G401 (cell line): Measurements from ENCODE around the gene SETMAR. TPM values are rescaled to one million over a fixed set of nuclear protein-coding genes. Genes with fewer than 3 reads are reported as not detected.
A peak's percentile ranks its signal among the peaks of the same experiment; 100 is the strongest.
"Not testable (repeated sequence)": the region's sequence is repeated elsewhere in the genome, so short reads cannot be mapped to it uniquely, and the experiment has no call there.

Experiments used
- DNase-seq: peaks from one replicate; pipeline ENCODE4 v3.0.0-alpha.2; 2015; ENCODE audit warnings: low spot score
- in situ Hi-C: cut with HindIII; loops from 2 replicates; pipeline ENCODE4 v1.10.0; 2016; ENCODE audit warnings: low sequenced_read_pairs, mixed read lengths
- total RNA-seq: library from RNA; depleted of rRNA; stranded (reverse); fragments of >200 nt; shearing (Covaris generic); gene quantifications from 2 replicates; pipeline ENCODE4 v1.2.3, GENCODE V29; 2014

The SETMAR gene
- total RNA-seq, 1 experiment from 2014 or later: 25.0 TPM

DNA sequence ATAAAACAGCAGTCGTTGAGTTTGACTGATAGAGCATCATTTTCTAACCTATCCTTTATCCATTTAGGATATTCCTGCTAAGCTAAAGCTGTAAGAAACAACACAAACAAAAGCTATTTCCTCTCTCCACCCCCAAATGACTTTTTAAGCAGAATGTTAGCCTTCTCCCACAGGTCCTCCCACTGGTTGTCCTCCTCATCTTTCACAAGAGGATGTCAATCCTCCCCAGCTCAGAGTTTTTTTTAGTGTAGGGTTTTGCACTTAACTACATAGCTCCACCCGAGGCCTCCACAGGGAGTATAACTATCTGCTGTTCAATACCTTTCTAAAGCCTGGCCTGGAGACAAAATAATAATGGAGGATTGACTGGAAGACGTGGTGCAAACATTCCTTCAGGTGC lies 7.8 kb downstream of the SETMAR start:
- in situ Hi-C loops: no loop called here
- DNase-seq: no peak

DNA sequence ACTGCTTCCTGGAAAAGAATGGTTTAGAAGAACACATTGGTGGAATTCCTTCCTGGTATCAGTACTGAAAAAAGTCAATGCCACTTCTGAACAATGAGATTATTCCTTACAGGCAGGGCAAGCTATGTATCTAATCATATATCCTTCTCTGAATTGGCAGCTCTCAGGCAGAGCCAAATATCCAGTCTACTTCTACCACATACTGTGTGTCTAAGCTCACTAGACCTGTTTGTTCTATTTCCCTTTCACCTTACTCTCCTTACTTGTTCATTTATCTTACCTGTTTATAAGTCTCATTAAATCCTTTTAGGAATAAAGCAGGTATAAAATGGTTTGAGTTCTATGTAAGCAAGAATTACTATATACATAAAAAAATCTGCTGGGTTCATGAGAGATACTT lies 8.3 kb downstream of the SETMAR start:
- no peak for DNase-seq
- in situ Hi-C loops: no loop called here

DNA sequence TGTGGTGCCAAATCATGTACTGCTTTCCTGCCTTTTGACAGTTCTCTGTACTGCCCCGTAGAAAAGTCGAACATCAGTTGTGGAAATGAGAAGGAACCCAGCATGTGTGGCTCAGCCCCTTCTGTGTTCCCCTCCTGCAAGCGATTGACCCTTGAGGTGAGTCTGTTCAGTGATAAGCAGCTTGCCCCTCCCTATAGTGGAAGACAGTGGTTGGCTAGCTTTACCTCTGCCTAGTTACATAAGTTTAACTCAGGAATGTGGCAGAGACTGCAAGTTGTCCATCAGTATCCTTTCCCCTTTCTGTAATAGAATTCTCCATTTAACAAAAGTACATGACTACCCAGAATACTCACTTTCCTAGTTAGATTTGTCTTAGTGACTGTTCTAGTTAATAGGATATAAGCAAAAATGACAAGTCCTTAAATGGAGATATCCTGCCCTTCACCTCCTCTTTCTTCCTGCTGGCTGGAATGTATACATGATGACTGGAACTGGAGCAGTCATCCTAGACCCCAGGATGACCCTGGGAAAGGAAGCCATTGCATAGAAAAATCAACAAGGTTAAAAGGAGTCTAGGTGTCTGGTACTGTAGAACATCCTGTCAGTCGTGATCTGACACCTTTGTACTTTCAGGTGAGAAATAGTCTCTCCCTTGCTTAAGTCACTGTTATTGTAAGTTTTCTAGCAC lies 10.6 kb downstream of the SETMAR start:
- no peak for DNase-seq
- in situ Hi-C loops: no loop called here

DNA sequence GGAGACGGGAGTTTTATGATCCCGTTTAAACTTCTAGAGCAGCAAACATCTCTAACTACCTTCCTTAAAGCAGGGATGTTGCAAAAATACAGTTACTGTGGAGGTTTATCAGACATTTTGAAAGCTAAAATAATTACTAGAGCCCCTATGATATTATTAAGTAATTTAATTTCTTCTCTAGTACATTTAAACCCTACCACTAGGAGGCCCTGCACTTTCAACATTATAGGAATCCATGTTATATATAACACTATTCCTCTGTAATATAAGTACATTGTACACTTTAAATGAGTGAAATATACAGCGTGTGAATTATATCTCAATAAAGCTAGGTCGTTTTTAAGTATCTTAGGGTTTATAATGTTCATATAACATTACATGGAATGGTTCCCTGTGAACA lies 11.5 kb downstream of the SETMAR start:
- DNase-seq: no peak
- in situ Hi-C loops: no loop called here

DNA sequence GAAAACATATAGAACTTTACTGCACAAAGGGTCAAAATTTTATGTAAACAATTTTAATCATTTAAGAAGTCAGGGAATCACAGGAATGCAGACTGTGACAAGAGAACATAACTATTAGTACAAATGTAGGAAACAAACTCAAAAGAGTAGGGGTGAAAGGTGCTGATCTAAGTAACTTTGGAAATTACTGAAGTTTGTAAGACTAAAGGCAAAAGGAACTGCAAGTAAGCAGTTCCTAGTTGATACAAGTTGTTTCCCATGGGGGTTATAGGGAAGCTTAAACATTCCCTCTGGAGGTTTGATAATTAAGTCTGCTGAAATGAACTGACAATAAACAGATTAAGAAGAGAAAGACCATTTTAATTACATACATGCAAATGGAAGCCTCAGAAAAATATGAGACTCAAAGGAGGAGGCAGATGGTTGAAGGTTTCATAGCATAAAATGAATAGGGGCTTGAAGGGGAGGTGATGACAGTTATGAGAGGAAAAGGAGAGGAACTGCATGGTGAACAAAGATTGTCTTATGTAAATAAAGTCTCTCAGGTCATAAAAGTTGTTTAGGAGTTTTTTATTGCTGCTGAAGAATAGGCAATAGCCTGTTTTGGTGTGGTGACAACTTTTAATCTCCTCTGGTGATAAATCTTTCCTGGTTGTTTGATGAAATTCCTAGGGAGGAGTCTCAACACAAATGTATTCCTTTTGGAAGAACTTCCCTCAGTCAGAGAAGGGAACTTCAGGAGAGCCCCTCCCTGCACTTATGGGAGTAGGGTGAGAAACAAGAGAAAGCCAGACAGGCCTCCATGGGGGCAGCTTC lies 17.1 kb downstream of the SETMAR start:
- in situ Hi-C loops: no loop called here
- no peak for DNase-seq

DNA sequence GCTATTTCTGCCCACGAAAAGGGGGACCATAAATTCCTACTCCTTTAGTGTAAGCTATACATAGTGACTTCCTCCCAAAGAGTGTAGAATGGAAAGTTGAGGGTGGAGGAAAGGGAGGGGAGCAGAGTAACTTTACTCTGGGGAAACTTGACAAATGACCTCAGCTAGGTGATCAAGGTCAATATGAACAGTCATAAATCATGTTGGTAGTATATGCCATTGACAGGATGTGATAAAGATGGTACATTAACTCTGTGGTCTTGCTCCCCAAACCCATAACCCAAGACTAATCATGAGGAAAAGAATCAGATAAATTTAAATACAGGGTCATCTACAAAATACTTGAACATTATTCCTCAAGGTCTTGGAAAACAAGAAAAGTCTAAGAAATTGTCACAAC lies 18.6 kb downstream of the SETMAR start:
- in situ Hi-C loops: no loop called here
- no peak for DNase-seq

DNA sequence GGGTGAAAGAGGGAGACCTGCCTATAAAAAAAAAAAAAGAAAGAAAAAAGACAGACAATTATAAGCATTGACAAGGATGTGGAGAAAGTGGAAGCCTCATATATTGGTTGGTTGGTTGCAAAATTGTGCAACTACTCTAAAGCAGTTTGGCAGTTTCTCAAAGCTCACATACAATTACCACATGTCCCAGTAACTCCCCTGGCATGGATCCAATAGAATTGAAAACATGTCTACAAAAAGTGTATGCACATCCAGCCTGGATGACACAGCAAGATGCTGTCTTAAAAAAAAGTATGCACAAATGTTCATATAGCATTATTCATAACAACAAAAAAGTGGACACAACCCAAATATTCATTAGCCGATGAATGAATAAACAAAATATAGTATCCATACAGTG lies 19.5 kb downstream of the SETMAR start:
- in situ Hi-C loops: no loop called here
- peak; percentile 15 for DNase-seq

DNA sequence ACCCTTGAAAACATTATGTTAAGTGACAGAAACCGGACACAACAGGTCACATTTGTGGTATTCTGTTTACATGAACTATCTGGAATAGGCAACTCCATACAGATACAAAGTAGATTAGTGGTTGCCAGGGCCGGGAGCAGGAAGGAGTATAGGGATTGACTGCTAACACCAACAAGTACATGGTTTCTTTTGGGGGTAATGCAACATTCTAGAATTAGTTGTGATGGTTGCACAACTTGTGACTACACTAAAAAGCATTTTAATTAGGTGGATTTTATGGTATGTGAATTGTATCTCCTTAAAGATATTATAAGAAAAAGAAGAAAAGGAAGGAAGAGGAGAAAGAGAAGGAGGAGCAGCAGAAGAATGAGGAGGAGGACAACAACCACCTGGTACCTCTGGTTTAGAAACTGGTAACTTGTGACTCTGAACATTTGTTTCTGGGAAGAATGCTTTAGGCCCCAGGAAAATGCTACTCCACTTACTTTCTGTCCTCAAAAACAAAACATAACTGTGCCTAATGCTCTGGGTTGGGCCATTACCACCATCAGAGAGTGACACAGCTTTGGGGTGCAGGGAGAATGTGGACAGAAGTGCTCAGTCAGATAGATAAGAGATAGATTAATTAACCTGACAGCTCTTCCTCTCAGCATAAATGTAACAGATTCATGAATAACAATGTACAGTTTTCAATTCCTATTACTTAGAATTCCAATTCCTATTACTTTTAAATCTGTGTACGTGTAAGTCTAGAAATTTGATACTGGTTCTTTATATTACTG lies 20.3 kb downstream of the SETMAR start:
- no peak for DNase-seq
- in situ Hi-C loops: no loop called here

DNA sequence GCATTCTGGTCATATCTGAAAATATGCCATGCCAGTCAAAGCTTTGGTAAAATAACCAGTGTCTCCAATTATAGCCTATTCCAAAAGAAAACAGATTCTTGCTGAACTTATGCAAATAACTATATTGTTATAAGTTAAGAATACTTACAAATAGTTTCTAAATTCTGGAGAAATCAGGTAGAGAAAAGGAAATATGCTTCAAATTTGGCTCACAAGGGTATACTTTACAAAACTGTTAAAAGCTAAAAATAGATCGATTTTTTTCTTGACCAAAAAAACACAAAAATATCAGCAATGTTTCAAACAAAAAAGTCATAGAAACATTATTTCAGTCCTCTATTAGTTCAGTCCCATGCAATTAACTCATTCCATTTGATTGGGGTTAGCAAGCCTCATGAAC lies 23.7 kb downstream of the SETMAR start:
- DNase-seq: no peak
- in situ Hi-C loops: no loop called here

DNA sequence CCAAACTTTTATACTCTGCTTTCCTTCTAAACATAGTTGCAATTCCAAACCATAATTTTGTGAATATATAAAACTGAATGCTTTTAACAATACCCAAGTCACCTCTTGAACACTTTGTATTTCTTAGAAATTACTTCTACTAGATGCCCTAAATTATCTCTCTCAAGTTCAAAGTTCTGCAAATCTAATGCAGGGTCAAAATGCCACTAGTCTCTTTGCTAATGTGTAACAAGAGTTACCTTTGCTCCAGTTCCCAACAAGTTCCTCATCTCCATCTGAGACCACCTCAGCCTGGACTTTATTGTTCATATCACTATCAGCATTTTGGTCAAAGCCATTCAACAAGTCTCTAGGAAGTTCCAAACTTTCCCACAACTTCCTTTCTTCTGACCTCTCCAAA lies 26.6 kb downstream of the SETMAR start:
- in situ Hi-C loops, DNase-seq: not testable (repeated sequence)

DNA sequence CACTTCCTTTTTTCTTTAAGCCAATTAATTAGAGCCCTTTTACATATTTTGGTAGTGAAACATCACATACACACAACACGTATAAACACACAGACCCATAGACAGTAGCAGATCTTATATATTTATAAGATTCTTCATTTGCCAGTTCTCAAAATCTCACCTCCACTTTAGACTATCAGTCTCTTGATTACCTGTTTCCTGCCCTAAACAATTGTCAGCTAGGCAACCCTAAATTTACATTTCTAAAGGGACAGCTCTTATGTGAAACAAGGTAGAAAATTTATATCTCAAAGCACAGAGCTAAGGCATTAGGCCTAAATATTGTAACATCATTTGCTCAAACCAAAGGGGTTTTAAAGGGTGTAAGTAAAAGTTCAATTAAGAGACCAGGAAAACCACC lies 28.9 kb downstream of the SETMAR start:
- DNase-seq: no peak
- in situ Hi-C loops: no loop called here

DNA sequence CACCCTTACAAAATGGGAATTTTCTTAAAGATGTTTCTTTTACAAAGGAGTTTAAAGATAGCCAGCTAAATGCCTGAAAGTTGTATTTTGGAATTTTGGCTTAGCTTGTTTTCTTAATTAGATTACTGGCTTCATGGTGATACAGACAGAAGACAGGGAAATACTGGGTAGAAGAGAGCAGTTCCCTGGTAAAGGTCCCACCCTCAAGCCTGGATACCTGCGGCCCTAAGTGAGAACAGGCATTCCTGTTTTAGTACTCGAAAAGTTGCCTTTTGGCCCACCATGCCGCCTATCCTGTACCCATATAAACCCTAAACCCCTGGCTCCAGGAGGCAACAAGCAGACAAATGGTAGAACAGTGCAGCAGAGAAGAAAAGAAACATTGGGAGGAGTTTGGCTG lies 29.4 kb downstream of the SETMAR start:
- in situ Hi-C loops: no loop called here

DNA sequence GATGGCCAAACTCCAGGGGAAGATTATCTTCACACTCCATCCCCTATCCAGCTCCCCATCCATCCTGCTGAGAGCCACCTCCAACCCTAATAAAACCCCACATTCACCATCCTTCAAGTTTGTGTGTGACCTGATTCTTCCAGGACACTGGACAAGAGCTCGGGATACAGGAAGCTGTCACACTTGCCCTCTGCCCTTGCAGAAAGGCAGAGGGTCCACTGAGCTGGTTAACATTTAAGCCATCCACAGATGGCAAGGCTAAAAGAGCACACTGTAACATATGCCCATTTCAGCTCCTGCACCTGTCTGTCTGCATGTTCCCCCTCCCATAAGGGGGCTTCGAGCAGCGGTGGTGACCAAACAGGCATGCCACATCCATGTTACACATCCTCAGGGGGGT lies 29.8 kb downstream of the SETMAR start:
- in situ Hi-C loops: no loop called here
- DNase-seq: no peak

More for the DNA sequence above, 29.4 kb downstream of the SETMAR start:
- no peak for DNase-seq

DNA sequence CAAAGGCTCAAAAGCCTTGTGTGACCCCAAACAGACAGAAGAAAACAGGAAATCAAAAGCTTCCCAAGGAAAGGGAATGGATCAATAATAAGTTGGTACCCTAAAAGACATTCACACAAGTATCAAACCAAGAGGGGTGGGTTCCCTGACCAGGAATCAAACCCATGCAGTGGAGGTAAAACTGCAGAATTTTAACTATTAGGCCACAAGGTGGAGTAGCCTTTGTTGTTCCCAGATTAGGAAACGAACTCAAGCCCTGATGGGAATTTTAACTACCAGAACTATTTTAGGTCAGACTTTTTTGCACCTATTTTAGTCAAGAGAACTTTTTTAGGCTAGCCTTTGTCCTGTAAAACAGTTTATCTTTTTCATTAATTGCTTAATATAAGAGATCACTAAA lies 31.4 kb downstream of the SETMAR start:
- no peak for DNase-seq
- in situ Hi-C loops: no loop called here

DNA sequence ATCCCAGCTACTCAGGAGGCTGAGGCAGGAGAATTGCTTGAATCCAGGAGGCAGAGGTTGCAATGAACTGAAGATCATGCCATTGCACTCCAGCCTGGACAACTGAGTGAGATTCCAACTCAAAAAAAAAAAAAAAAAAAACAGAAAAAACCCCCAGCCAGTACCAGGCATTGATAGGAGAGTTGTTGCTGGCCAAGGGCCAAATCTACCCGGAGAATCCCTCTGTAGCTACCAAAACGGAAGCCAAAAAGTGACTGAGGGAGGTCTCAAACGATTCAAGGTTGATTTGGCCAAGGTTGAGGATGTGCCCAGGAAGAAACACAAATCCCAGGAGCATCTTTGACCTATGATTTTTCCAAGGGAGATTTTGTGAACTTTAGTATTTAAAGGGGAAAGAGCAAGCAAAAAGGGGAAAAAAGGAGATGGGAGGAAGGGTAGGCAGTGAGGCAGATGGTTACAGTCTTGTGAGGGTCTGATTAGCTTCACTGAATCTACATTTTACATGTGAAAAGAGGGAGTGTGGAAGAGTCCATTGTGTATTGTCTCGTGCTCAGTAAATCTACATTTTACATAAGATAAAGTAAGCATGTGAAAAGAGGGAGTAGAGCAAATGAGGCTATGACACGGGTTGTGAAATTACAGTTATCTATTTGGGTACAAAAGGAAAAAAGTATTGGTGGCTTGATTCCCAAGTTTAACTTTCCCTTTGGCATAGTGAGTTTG lies 32.8 kb downstream of the SETMAR start:
- no peak for DNase-seq
- in situ Hi-C loops: no loop called here

DNA sequence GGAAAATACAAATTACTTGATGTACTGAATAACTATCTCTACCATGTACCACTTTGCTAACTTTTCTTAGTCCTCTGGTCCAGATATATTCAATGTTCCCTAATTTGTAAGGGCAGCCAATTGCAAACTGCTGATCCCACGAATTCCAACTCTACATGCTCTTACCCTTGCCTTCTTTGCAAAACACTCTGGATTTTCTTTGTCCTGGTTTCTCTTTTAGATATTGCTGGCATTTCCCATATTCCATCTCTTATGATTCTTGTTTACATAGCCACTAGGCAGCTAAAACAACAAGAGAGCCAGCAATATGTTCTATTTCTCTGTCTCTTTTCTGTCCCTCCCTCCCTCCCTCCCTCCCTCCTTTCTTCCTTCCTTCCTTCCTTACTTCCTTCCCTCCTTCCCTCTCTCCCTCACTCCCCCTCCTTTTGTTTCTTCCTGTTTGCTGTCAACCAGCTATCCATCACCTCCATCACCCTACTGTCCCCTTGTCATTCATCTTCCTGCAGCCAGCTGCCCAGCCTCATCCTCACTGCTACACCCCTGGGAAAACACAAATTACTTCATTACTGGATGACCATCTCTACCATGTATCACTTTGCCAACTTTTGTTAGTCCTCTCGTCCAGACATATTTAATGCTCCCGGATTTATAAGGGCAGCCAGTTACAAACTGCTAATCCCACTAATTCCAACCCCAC lies 33.8 kb downstream of the SETMAR start:
- in situ Hi-C loops: no loop called here

DNA sequence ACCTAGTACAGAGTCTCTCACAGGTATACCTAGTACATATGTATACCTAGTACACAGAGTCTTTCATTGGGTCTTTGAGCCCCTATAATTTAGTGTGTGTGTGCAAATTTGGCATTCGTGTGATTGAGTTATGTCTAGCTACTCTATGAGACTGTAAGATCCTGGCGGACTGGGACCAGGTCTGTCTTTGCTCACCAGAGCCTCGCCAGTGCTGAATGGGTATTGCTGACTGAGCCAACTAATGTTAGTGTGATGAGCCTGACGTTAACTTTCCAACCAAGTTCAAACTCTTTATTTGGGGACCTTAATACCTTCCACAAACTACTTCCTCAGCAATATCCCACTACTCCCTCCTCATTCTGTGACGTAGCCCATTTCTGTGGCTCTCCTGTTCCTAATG lies 35.6 kb downstream of the SETMAR start:
- in situ Hi-C loops: no loop called here
- no peak for DNase-seq

More for the DNA sequence above, 33.8 kb downstream of the SETMAR start:
- no peak for DNase-seq

DNA sequence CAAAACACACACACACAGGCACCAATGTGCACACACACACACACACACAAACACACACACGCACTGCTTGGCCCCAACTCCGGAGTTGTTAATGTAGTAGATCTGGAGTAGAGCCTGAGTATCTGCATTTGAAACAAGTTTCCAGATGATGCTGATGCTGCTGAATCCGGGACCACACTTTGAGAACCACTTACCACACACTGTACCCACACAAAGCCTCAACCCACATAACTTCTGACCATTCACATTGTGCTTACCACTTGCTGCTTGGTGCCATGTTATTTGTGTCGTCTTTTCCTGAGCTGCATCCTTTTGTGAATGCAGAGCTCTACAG lies 36.9 kb downstream of the SETMAR start:
- in situ Hi-C loops: no loop called here
- DNase-seq: no peak
